ENCODE data around the gene ETS2.

Gene ETS2

DNA sequence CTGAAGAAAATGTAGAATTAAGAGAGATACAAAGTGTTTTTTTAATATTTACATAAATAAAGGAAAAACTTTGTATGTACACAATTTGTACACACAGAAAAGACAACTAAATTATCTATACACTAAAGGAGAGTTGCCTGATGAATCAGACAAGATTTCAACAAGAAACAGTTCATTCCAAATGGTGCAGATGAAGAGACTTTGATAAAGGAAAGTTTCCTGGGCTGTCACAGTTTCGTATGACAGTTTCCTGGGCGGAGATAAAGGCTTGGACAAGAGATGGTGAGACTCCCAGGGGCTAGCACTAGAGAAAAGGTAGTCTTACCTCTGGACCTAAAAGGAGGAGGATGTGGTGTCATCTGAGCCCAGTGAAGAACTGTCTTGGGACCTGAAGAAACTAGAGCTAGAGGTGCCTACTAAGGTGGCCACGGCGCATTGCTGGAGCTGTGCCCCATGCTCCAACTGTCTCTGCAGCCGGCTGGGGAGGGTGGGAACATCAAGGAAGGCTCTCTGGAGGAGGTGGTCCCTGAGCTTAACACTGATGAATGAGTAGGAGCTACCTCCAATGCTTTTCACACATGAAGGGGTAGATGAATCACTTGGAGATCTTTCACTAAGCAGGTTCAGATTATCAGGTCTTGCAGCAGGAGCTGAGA, 32.2 kb downstream of the ETS2 start:
- H3K4me1 ChIP-seq (ENCODE audit: control insufficient read depth in 2 of 2, insufficient read depth in 1 of 2, low read depth in 1 of 2, low read length in 2 of 2): no peaks in the 10 kb centered on the region
- no peak overlapping the region for H4K91ac ChIP-seq (ENCODE audit: low read depth, low read length, poor library complexity)
- H4K8ac ChIP-seq (ENCODE audit: low read depth, low read length): no peak overlapping the region
- H2AK5ac ChIP-seq (ENCODE audit: low read depth, low read length): no peak overlapping the region
- H3K14ac ChIP-seq (ENCODE audit: low read length): no peak overlapping the region
- no peak overlapping the region for H2BK5ac ChIP-seq (ENCODE audit: low read length)
- H3K23ac ChIP-seq (ENCODE audit: low read depth, low read length, poor library complexity): no peak overlapping the region
- no peak overlapping the region for H3K4me3 ChIP-seq (ENCODE audit: low read length in 2 of 2)
- H3K4me2 ChIP-seq (ENCODE audit: insufficient read depth, low read length, poor library complexity, severe bottlenecking): no peak overlapping the region
- H2BK12ac ChIP-seq (ENCODE audit: low read length): no peak overlapping the region
- WGBS, 2 donors (ENCODE audit: extremely low coverage in 2 of 2, insufficient read length in 2 of 2, insufficient replicate concordance in 1 of 2): no CpG with 5 or more reads among the region's 5 CpGs
- no peaks in the 10 kb centered on the region for H3K9me3 ChIP-seq (replicated peaks in 1 of 2; ENCODE audit: control insufficient read depth in 2 of 2, insufficient read depth in 1 of 2, low read depth in 1 of 2, low read length in 2 of 2)
- H3K9ac ChIP-seq (ENCODE audit: low read depth, low read length, poor library complexity): peak overlapping the region; percentile 2
- no peak overlapping the region for H3K4ac ChIP-seq (ENCODE audit: low read length)
- no peak overlapping the region for H3K27ac ChIP-seq (replicated peaks; ENCODE audit: low read length)
- no peaks in the 10 kb centered on the region for H3K36me3 ChIP-seq (replicated peaks in 1 of 2; ENCODE audit: control insufficient read depth in 2 of 2, insufficient read depth in 2 of 2, low read length in 2 of 2)
- peak overlapping the region; percentile 52 for H3K18ac ChIP-seq (ENCODE audit: low read length)
- no peak overlapping the region for H2BK15ac ChIP-seq (ENCODE audit: low read length)
- no peak for DNase-seq (ENCODE audit: low spot score)
- no peaks in the 10 kb centered on the region for H3K79me1 ChIP-seq (ENCODE audit: low read depth, low read length)
- H3K27me3 ChIP-seq (ENCODE audit: control insufficient read depth in 3 of 3, insufficient read depth in 3 of 3, low read depth in 1 of 3, low read length in 3 of 3): no peaks in the 10 kb centered on the region
- no peak overlapping the region for H2BK120ac ChIP-seq (ENCODE audit: low read depth, low read length)
- no peak overlapping the region for H2AFZ ChIP-seq (ENCODE audit: low read length)

DNA sequence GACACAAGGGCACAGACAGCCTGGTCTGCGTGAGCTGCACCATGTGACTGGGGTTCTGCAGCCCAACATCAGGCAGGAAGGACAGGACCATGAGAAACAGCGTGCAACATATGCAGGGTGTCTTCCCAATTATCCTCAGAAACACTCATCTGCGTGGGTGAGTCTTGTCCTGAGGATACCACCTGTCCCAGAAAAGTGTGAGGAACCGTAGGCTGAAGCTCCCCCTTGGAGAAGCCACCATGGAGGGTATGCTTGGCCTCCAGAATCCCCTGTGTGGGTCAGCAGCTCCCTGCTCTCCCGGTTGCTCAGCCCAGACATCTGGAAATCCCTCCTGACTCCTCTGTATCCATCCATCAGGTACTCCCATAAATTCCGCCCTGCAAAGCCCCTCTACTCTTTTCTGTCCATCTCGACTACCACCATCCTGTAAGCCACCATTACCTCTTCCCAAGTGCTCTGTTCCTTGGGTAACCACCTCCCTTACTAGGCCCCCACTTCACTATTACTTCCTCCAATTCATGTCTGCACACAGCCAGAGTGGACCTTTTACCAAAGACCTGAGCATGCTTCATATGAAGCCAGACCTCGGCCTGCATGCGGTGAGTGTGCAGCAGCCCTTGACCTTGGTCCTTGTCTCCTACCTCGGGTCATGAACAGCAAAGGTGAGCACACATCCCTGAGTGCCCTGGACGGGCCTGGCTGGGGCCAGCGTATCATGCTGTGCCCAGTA, 33.0 kb downstream of the ETS2 start:
- Histone ChIP-seq H2BK5ac (ENCODE audit: low read length) (no peak overlapping the region), H2BK15ac (ENCODE audit: low read length) (no peak overlapping the region), H3K14ac (ENCODE audit: low read length) (no peak overlapping the region), H2BK12ac (ENCODE audit: low read length) (no peak overlapping the region), H3K23ac (ENCODE audit: low read depth, low read length, poor library complexity) (no peak overlapping the region), H3K9ac (ENCODE audit: low read depth, low read length, poor library complexity) (no peak overlapping the region), H2AFZ (ENCODE audit: low read length) (no peak overlapping the region), H3K4me1 (ENCODE audit: control insufficient read depth in 2 of 2, insufficient read depth in 1 of 2, low read depth in 1 of 2, low read length in 2 of 2) (no peaks in the 10 kb centered on the region), H3K27me3 (ENCODE audit: control insufficient read depth in 3 of 3, insufficient read depth in 3 of 3, low read depth in 1 of 3, low read length in 3 of 3) (no peaks in the 10 kb centered on the region), H3K27ac (replicated peaks; ENCODE audit: low read length) (no peak overlapping the region), H4K8ac (ENCODE audit: low read depth, low read length) (no peak overlapping the region), H4K91ac (ENCODE audit: low read depth, low read length, poor library complexity) (no peak overlapping the region), H3K4me3 (ENCODE audit: low read length in 2 of 2) (peak overlapping the region in 1 of 2 donors; percentile 22), H3K9me3 (replicated peaks in 1 of 2; ENCODE audit: control insufficient read depth in 2 of 2, insufficient read depth in 1 of 2, low read depth in 1 of 2, low read length in 2 of 2) (no peaks in the 10 kb centered on the region), H2BK120ac (ENCODE audit: low read depth, low read length) (no peak overlapping the region), H3K36me3 (replicated peaks in 1 of 2; ENCODE audit: control insufficient read depth in 2 of 2, insufficient read depth in 2 of 2, low read length in 2 of 2) (no peaks in the 10 kb centered on the region), H3K4ac (ENCODE audit: low read length) (no peak overlapping the region), H3K18ac (ENCODE audit: low read length) (no peak overlapping the region), H3K4me2 (ENCODE audit: insufficient read depth, low read length, poor library complexity, severe bottlenecking) (no peak overlapping the region), H2AK5ac (ENCODE audit: low read depth, low read length) (no peak overlapping the region), H3K79me1 (ENCODE audit: low read depth, low read length) (no peaks in the 10 kb centered on the region)
- no CpG with 5 or more reads among the region's 12 CpGs for WGBS, 2 donors (ENCODE audit: extremely low coverage in 2 of 2, insufficient read length in 2 of 2, insufficient replicate concordance in 1 of 2)
- no peak for DNase-seq (ENCODE audit: low spot score)

DNA sequence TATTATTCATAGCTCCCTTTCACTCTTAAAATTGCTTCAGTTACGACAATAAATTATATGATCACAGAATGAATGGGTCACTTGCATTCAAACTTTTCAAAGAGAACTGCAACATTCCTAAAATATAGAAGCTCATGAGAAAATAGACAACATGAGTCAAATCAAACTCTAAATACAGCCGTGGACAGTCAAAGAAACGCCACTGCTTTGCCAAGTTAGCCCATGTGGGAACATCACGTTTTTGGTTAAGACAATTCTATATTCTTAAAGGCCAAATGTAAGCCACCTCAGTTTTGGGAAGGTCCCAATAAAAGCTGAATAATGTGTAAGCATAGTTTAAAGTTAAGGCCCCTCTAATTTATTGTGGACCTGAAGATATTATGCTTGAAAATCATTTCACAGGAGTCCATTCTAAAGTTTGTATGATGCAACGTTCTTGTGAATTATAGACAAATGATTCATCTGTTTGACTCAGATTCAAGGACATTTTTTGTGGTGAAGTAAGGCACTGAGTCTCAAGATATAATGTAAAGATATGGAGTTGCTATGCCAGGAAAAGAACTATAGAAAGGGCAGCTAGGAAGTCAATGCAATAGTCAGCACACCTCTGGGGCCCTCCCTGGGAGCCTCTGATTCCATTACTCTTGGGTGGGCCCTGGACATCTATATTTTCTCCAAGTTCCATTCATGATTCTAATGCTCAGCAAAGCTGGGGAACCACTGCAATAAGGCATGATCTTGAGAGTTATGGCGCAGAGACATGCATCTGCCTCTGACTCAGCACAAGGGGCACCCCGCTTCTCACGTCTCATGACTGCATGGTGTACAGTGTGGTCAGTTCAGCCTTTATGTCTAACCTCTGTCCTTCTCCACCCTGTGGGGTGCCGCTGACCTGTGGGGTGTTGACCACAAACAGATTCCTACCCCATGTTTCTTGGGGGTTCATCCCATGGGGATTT, 33.9 kb downstream of the ETS2 start:
- no peak overlapping the region for H3K4me2 ChIP-seq (ENCODE audit: insufficient read depth, low read length, poor library complexity, severe bottlenecking)
- H3K18ac ChIP-seq (ENCODE audit: low read length): no peak overlapping the region
- H3K36me3 ChIP-seq (replicated peaks in 1 of 2; ENCODE audit: control insufficient read depth in 2 of 2, insufficient read depth in 2 of 2, low read length in 2 of 2): no peaks in the 10 kb centered on the region
- H3K4ac ChIP-seq (ENCODE audit: low read length): no peak overlapping the region
- no peak overlapping the region for H2BK15ac ChIP-seq (ENCODE audit: low read length)
- H2BK12ac ChIP-seq (ENCODE audit: low read length): no peak overlapping the region
- H2AK5ac ChIP-seq (ENCODE audit: low read depth, low read length): no peak overlapping the region
- H3K4me1 ChIP-seq (ENCODE audit: control insufficient read depth in 2 of 2, insufficient read depth in 1 of 2, low read depth in 1 of 2, low read length in 2 of 2): no peaks in the 10 kb centered on the region
- H3K4me3 ChIP-seq (ENCODE audit: low read length in 2 of 2): no peak overlapping the region
- H4K91ac ChIP-seq (ENCODE audit: low read depth, low read length, poor library complexity): no peak overlapping the region
- H3K9ac ChIP-seq (ENCODE audit: low read depth, low read length, poor library complexity): no peak overlapping the region
- no peaks in the 10 kb centered on the region for H3K9me3 ChIP-seq (replicated peaks in 1 of 2; ENCODE audit: control insufficient read depth in 2 of 2, insufficient read depth in 1 of 2, low read depth in 1 of 2, low read length in 2 of 2)
- H3K79me1 ChIP-seq (ENCODE audit: low read depth, low read length): no peaks in the 10 kb centered on the region
- H3K23ac ChIP-seq (ENCODE audit: low read depth, low read length, poor library complexity): no peak overlapping the region
- H4K8ac ChIP-seq (ENCODE audit: low read depth, low read length): no peak overlapping the region
- no peaks in the 10 kb centered on the region for H3K27me3 ChIP-seq (ENCODE audit: control insufficient read depth in 3 of 3, insufficient read depth in 3 of 3, low read depth in 1 of 3, low read length in 3 of 3)
- no peak overlapping the region for H2BK5ac ChIP-seq (ENCODE audit: low read length)
- H3K27ac ChIP-seq (replicated peaks; ENCODE audit: low read length): no peak overlapping the region
- H3K14ac ChIP-seq (ENCODE audit: low read length): no peak overlapping the region
- DNase-seq (ENCODE audit: low spot score): no peak
- no peak overlapping the region for H2AFZ ChIP-seq (ENCODE audit: low read length)
- no peak overlapping the region for H2BK120ac ChIP-seq (ENCODE audit: low read depth, low read length)
- no CpG with 5 or more reads among the region's 9 CpGs for WGBS, 2 donors (ENCODE audit: extremely low coverage in 2 of 2, insufficient read length in 2 of 2, insufficient replicate concordance in 1 of 2)
